CD4-positive, alpha-beta T cell (primary cell): ENCODE data around the gene NYAP2. TPM values are rescaled to one million over a fixed set of nuclear protein-coding genes. Genes with fewer than 3 reads are reported as not detected.

Experiments
- ATAC-seq: fragments of 200-7000 bp; cut with Tn5 transposase; one replicate; pipeline ENCODE4 v1.10.0; 2022; ENCODE audit warnings: mild to moderate bottlenecking; ENCODE audit not compliant: poor library complexity
- CTCF ChIA-PET: fragments of 350-600 bp; sonication (Branson Sonifier 250); formaldehyde crosslinking; loops from one replicate; lab custom pipeline; 2021; ENCODE audit warnings: antibody characterized with exemption, inconsistent platforms; lab: Charles Lee
- POLR2A ChIA-PET: fragments of 350-600 bp; sonication (Branson Sonifier 250); formaldehyde crosslinking; loops from one replicate; lab custom pipeline; 2021; ENCODE audit warnings: antibody characterized with exemption, inconsistent platforms; lab: Charles Lee
- DNase-seq, 14 experiments: peaks; one replicate each; pipeline ENCODE4 v3.0.0-alpha.2; 2013 to 2020; ENCODE audit warnings: mixed read lengths in 2 of 14
- H3K27ac ChIP-seq, 2 donors: one replicate each; pipeline versions ENCODE4 v1.5.1 to v1.7.0; 2013; ENCODE audit warnings: low read length in 2 of 2, low read depth in 1 of 2, mild to moderate bottlenecking in 1 of 2
- H3K27me3 ChIP-seq, 2 experiments: 1 replicate in 1 of 2; 2 replicates in 1 of 2; pipeline versions ENCODE4 v1.6.1 to v1.7.0; 2013; ENCODE audit warnings: low read length in 2 of 2, control low read depth in 1 of 2, mild to moderate bottlenecking in 1 of 2, moderate library complexity in 1 of 2; ENCODE audit not compliant: insufficient read depth in 2 of 2, control insufficient read depth in 1 of 2
- H3K36me3 ChIP-seq: one replicate; pipeline ENCODE4 v1.6.1; 2013; ENCODE audit warnings: low read length, control low read depth; ENCODE audit not compliant: insufficient read depth
- H3K4me1 ChIP-seq: one replicate; pipeline ENCODE4 v1.6.1; 2013; ENCODE audit warnings: low read length, control low read depth; ENCODE audit not compliant: insufficient read depth
- H3K4me3 ChIP-seq: one replicate; pipeline ENCODE4 v1.5.1; 2013; ENCODE audit warnings: mild to moderate bottlenecking, low read length, moderate library complexity
- H3K9me3 ChIP-seq, 2 experiments: 1 replicate in 1 of 2; 2 replicates in 1 of 2; pipeline versions ENCODE4 v1.6.1 to v1.7.0; 2013; ENCODE audit warnings: low read length in 2 of 2, mild to moderate bottlenecking in 2 of 2, control low read depth in 1 of 2, moderate library complexity in 1 of 2; ENCODE audit not compliant: control insufficient read depth in 1 of 2, insufficient read depth in 1 of 2
- H3K27ac Mint-ChIP-seq: one replicate; pipeline ENCODE4 v1.8.0; 2020; ENCODE audit warnings: mixed read lengths
- H3K27me3 Mint-ChIP-seq: one replicate; pipeline ENCODE4 v1.8.0; 2021; ENCODE audit warnings: mixed read lengths
- H3K36me3 Mint-ChIP-seq: one replicate; pipeline ENCODE4 v1.8.0; 2021; ENCODE audit warnings: low read depth, mixed read lengths
- H3K4me1 Mint-ChIP-seq: one replicate; pipeline ENCODE4 v1.8.0; 2021; ENCODE audit warnings: low read depth, mixed read lengths
- H3K4me3 Mint-ChIP-seq: one replicate; pipeline ENCODE4 v1.8.0; 2020; ENCODE audit warnings: mild to moderate bottlenecking, mixed read lengths
- H3K9me3 Mint-ChIP-seq: one replicate; pipeline ENCODE4 v1.8.0; 2020; ENCODE audit warnings: mixed read lengths
- CTCF ChIP-seq: fragments of 200-600 bp; IDR thresholded peaks from one replicate; pipeline ENCODE4 v1.8.0; 2022; ENCODE audit warnings: antibody characterized with exemption, mild to moderate bottlenecking
- intact Hi-C, 2 experiments: fragments of 100-400 bp; cut with DNase I in 1 of 2; cut with micrococcal nuclease in 1 of 2; formaldehyde crosslinking; loops; one replicate each; pipeline versions ENCODE4 v1.15.1 to v1.9.0; 2023 to 2025; cut with DNase I, micrococcal nuclease
- total RNA-seq, 174 experiments: library from RNA in 2 of 174; stranded (reverse) in 2 of 174; gene quantifications; one replicate each; pipeline ENCODE4 v1.2.3 and lab custom pipeline; 2021 to 2026

NYAP2 gene
- total RNA-seq, 2 experiments from 2014 or later: not detected

GRCh38 chr2:225668606-225669266 is 269.2 kb downstream of the NYAP2 start:
- Mint-ChIP-seq H3K27ac (no peak overlapping the region), H3K4me1 (no peaks in the 10 kb centered on the region), H3K9me3 (no peaks in the 10 kb centered on the region), H3K4me3 (no peak overlapping the region), H3K36me3 (no peaks in the 10 kb centered on the region), H3K27me3 (peaks cover 16% of the 10 kb centered on the region)
- H3K4me1 ChIP-seq: no peaks in the 10 kb centered on the region
- CTCF ChIA-PET: interaction anchor here (0.7 to 1.4 kb wide), 2 partner anchors 1134 to 1530 kb away, joined by 5 read pairs; no protein-coding TSS in a partner anchor
- H3K9me3 ChIP-seq: no peaks in the 10 kb centered on the region
- peak; percentile 71 for TF ChIP-seq CTCF
- H3K27ac ChIP-seq: no peak overlapping the region
- no peaks in the 10 kb centered on the region for H3K36me3 ChIP-seq
- intact Hi-C loops: loop anchor here (1.0 to 2.0 kb wide), 4 partner anchors 1134 to 1570 kb away; no protein-coding TSS in a partner anchor
- POLR2A ChIA-PET: no interaction called here
- H3K27me3 ChIP-seq: no peaks in the 10 kb centered on the region
- DNase-seq: peak in 5 of 14 experiments; percentile 3 to 68 (median 51)
- peak; percentile 81 for ATAC-seq
- no peak overlapping the region for H3K4me3 ChIP-seq

- TF ChIP-seq CTCF: no peak
- Mint-ChIP-seq H3K36me3 (no peaks in the 10 kb centered on the region), H3K27me3 (peaks cover 5% of the 10 kb centered on the region), H3K9me3 (no peaks in the 10 kb centered on the region), H3K4me1 (no peaks in the 10 kb centered on the region), H3K27ac (no peak overlapping the region), H3K4me3 (no peak overlapping the region)
- H3K27me3 ChIP-seq: no peaks in the 10 kb centered on the region
- H3K4me1 ChIP-seq: no peaks in the 10 kb centered on the region
- CTCF ChIA-PET: interaction anchor here (1.4 kb wide), 1 partner anchor 1132 kb away, joined by 5 read pairs; no protein-coding TSS in a partner anchor
- POLR2A ChIA-PET: no interaction called here
- DNase-seq (no peak), ATAC-seq (no peak)
- no peak overlapping the region for H3K4me3 ChIP-seq
- no peaks in the 10 kb centered on the region for H3K9me3 ChIP-seq
- no peak overlapping the region for H3K27ac ChIP-seq
- intact Hi-C loops: loop anchor here in 1 of 2 experiments (2.0 to 5.0 kb wide), 2 partner anchors 1437 to 1566 kb away; no protein-coding TSS in a partner anchor
- H3K36me3 ChIP-seq: no peaks in the 10 kb centered on the region
Observed at GRCh38 chr2:225670111-225670974, 270.8 kb downstream of the NYAP2 start.

DNA sequence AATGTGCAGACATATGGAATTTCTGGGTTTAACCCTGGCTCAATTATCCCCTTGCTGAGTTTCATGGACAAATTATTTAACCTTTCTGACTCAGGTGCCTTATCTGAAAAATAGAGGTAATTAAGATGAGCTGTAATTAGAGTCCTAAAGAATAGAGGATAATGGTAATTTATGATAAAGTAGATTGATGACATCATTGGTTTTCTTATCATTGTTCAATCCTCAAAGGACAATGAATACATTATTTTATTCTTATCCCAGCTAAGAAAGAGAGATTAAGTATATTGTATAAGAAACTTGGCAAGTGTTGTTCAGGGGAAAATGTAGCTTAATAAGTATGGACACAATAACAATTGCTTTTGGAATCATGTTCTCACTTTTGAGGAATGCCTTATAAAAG is 279.3 kb downstream of the NYAP2 start:
- Histone ChIP-seq H3K4me3 (no peak overlapping the region), H3K4me1 (no peaks in the 10 kb centered on the region), H3K27me3 (no peaks in the 10 kb centered on the region), H3K36me3 (no peaks in the 10 kb centered on the region), H3K27ac (no peak overlapping the region), H3K9me3 (no peaks in the 10 kb centered on the region)
- Mint-ChIP-seq H3K4me3 (no peak overlapping the region), H3K27ac (no peak overlapping the region), H3K36me3 (no peaks in the 10 kb centered on the region), H3K27me3 (peaks cover 24% of the 10 kb centered on the region), H3K4me1 (no peaks in the 10 kb centered on the region), H3K9me3 (no peaks in the 10 kb centered on the region)
- TF ChIP-seq CTCF: no peak
- no peak for DNase-seq
- no peak for ATAC-seq
- intact Hi-C loops: no loop called here
- ChIA-PET POLR2A (interaction anchor here (0.6 kb wide), 1 partner anchor 1902 kb away, joined by 3 read pairs; no protein-coding TSS in a partner anchor), CTCF (no interaction called here)
